Urothelium cell line (cell line): Measurements from ENCODE around the gene REXO2.
A peak's percentile ranks its signal among the peaks of the same experiment; 100 is the strongest.

Source experiments
- DNase-seq: peaks from one replicate; pipeline ENCODE4 v3.0.0; 2011; ENCODE audit warnings: low spot score, mixed read lengths
- FAIRE-seq: peaks from 2 replicates; lab custom pipeline; 2011; peaks lifted over from hg19 to GRCh38; lab: Jason Lieb, UNC

Gene REXO2

GRCh38 chr11:114439229-114440120 is at the start of gene REXO2:
TSS of gene REXO2 (plus strand) at chr11:114439467. CDS start at chr11:114439529, 62 bp downstream.
- peak; percentile 99 for DNase-seq
- peak; percentile 98 for FAIRE-seq

DNA sequence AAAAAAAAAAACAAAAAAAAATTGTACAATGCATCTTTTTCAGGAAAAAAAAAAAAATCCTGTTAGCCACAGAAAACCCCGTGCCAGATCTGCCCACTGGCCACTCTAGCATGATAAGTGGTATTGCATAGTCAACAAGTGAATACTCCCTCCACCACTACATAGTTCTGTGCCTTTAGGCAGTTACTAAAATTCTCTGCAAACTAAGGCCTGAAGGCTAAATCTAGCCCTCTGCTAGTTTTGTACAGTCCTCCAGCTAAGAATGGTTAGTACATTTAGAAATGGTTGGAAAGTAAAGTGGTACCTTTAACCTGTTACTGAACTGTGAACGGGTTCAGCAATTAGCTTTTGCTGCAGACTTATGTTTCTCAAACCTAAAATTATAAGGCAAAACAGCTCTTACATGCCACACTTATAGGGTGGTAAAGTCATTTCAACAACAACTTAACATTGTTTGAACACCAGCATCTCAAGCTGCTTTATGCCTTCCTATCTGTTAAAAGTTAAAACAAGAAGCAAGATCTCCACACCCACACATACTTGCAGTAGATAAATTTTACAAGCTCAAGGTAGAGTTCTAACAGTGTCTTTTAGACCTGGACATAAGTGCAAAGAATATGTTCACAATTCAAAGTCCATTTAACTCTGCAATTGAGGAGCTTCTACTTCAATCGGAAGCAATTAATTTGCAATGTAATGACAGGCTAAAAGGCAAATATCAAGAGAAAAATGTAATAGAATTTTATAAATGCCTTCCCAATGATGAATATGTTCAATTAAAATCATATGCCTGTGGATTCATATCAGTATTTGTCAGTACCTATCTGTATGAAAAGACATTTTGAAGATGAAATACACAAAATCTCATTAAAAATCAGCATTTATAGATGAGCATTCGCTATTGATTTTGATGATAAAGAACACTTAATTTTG is 46.3 kb upstream of the REXO2 start:
- no peak for DNase-seq
- FAIRE-seq, result no peak

DNA sequence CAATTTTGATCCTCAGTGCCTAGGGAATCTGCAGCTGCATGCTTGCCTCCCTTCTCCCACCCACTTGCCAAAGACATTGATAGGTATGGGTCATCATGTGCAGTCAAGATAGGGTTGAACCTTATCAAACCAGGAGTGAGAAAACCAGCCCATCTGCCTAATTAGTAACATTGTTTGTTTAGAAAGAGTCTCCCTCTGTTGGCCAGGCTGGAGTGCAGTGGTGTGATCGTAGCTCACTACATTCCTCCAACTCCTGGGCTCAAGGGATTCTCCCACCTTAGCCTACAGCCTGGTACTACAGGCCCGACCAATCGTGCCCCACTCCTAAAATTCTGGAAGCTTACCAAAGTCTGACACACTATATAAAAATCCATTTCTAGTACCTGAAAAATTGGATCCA is 43.5 kb upstream of the REXO2 start:
- FAIRE-seq, result no peak
- no peak for DNase-seq

- FAIRE-seq, result no peak
- DNase-seq, result no peak
These were observed 42.4 kb upstream of the REXO2 start for GRCh38 chr11:114396916-114397315.

DNA sequence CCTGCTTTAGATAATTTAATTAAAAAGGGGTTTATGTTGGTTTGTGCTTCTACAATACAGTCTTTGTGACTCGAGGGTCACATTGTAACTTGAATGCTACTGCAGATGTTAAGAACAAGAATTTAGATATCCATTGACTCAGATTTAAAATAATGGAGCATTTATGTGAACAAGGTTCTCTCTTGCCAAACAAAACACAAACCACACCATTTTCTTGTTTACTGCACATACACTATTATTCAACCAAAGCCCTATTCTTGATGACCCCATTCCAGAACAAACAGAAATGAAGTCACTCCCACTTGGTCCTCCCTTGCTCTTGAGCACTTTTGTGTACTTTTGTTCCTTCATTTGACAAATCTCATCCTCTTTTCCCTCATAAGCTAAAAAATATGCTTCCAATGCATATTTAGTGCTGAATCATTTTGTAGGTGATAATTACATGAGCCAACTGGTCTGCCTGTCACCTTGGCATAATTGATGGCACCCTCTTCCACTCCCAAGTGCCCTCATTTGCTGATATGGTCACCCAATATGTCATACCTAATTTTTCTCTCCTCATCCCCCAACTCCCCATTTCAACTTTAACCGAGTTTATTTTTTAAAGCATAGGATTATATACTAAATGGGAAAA is 41.8 kb upstream of the REXO2 start:
- DNase-seq (no peak), FAIRE-seq (no peak)

DNA sequence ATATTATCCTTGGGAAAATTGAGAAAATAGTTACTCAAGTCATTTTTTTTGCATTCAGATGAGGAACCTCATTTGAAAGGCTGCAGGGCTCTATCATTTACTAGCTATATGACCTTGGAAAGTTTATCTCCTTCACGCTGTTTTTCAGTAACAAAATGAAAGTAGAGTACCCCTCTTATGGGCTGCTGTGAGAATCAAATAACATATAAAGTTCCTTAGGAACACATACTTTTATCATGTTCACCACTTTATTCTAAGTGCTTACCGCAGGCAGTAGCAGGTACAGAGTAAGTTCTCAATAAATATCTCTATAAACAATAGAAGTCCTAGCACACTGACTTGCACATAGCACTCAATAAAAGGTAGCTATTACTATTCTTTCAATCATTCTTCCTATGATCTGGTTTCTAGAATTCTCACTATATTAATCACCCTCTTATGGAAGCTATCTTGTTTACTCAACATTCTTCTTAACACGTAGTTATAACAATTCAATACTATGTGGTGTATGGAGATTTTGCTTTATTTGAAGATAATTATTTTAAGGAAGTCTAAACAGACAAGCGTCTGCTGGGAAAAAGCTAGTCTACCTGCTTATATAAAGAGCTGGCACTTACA is 40.9 kb upstream of the REXO2 start:
- DNase-seq (no peak), FAIRE-seq (no peak)

DNA sequence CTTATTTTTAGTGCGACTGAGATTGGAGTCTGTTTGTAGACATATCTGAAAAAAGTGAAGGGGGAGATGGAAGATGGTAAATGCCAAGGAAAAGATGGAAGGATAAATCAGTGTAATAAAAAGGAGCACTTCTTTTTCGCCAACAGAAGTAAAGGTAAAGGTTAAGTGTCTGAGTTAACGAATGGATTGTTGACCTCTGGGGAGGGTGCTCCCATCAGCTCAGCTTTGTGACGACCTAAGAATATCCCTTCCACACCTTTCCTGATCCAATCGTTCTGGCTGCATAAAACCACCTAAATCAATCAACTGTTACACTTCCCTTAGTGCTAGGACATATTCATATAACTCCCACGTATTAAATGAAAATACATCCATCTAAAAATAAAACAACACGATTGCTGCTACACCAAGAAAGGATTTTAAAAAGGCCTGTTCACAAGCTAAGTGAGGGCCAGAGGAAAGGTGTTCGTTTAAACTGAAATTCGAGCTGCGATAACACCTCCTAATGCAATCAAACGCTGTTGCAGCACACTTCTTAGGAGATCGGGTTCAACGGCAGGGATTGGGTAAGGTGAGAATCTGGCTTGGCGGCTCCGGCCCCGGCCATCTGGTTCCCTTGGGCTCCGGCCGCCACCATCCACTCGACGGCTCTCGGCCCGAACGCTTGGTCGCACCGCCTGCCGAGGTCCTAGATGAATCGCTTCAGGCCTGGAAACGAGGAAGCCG is 39.6 kb upstream of the REXO2 start:
- DNase-seq (no peak), FAIRE-seq (peak; percentile 52)

DNA sequence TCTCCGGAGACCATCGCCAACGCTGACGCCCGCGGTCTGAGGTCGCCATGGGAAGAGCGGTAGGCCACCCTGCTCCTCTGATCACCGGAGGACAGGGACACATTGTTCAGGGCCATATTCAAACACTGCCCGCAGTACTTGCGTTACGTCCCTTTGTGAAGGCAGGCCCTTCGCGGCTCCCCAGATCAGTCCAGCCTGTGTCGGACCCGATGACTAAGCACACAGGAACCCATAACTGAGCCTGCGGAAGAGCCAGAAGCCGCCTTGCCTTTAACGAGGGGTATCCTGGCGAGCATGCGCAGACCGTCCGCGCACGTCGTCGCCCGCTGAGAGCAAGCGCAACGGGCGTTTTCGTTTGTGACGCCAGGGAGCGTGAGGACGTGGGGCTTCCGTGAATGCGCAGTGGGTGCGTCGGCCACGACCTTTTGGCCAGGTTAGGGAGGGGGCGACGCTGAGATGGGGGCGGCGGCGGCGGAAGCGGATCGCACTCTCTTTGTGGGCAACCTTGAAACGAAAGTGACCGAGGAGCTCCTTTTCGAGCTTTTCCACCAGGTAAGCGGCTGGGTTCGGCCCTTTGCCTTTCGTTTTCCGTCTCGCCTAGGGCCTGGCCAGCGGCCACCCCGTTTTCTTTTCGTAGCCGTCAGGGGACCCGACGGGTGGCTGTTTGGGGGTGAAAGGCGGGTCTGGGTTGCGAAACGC is 38.9 kb upstream of the REXO2 start, which contains the start of the genes C11orf71 and RBM7:
Gene C11orf71, minus strand, starts transcription at position 296 of the 699 bp plus-strand sequence. Its CDS starts 180 bp downstream, at position 116.
Gene RBM7, plus strand, starts transcription at position 451 of the 699 bp plus-strand sequence. Its CDS starts 6 bp downstream, at position 457.
- peak; percentile 99 for FAIRE-seq
- peak; percentile 99 for DNase-seq

DNA sequence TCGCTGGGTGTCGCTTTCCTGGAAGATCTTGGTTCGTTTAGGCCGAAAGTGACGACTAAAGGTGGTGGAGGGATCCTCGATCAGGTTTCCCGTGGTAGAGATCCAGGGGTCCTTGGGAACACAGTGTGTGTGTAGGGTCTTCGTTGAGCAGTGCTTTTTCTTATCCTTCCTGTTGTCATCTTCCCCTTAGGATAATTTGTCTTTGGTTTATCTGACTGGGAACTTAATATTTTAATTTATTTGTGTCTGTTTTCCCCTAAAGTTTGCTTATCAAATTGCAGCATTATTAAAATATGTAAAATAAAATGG is 38.4 kb upstream of the REXO2 start:
- DNase-seq, result no peak
- no peak for FAIRE-seq

GRCh38 chr11:114401311-114401710 is 38.0 kb upstream of the REXO2 start:
- FAIRE-seq (no peak), DNase-seq (no peak)

DNA sequence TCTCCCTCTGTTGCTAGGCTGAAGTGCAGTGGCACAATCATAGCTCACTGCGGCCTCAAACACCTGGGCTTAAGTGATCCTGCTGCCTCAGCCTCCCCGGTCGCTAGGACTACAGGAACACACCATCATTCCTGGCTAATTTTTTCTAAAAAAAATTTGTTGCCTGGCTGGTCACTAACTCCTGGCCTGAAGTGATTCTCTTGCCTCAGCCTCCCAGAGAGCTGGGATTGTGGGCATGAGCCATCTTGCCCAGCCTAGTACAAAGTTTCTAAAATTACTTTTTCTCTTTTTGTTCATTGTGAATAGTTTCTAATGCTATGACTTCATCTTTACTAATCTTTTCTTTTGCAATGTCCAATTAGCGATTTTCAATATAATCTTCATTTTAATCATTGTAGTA is 26.3 kb upstream of the REXO2 start:
- FAIRE-seq (no peak), DNase-seq (no peak)

- no peak for FAIRE-seq
- no peak for DNase-seq
These were observed 25.3 kb upstream of the REXO2 start for GRCh38 chr11:114413958-114414357.

DNA sequence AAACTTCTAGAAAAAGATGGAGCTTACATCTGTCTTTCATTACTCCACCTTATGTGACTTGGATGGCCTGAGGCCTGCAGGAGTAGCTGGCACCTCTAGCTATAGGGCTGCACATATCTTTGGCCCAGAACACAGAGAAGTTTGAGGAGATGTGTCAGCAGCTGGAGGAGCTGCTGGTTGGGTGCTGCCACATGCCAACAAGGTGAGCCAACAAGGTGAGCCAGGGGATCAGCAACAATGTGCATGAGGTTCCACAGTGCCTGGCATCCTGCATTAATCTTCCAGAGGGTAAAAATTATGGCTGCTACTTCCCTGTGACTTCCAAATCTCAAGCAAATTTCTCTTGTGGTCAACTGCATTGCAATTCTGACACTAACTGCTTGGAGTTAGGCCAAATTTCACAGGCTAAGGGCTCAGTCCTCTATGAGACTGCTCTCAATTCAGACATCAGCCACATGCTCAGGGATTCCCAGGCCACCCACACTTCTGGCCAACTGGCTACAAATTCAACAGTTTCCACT is 22.8 kb upstream of the REXO2 start:
- no peak for DNase-seq
- FAIRE-seq, result peak; percentile 48

GRCh38 chr11:114426280-114426679 is 13.0 kb upstream of the REXO2 start:
- no peak for DNase-seq
- no peak for FAIRE-seq

GRCh38 chr11:114430290-114430689 is 9.0 kb upstream of the REXO2 start:
- FAIRE-seq (no peak), DNase-seq (no peak)

- DNase-seq, result no peak
- FAIRE-seq, result no peak
These were observed 6.4 kb upstream of the REXO2 start for GRCh38 chr11:114432893-114433292.

- FAIRE-seq, result no peak
These were observed 5.9 kb upstream of the REXO2 start for GRCh38 chr11:114433376-114433775.

GRCh38 chr11:114438303-114438702 is 964 bp upstream of the REXO2 start:
- FAIRE-seq, result no peak
- no peak for DNase-seq

More at GRCh38 chr11:114433376-114433775, 5.9 kb upstream of the REXO2 start:
- no peak for DNase-seq
